ENCODE data around the gene FAM20C. TPM values are rescaled to one million over a fixed set of nuclear protein-coding genes. Genes with fewer than 3 reads are reported as not detected.

FAM20C gene
- total RNA-seq, 2 experiments from 2014 or later = not detected

- POLR2A ChIA-PET = no interaction called here
- Histone ChIP-seq H3K9me3 (ENCODE audit: low read length) (no peaks in the 10 kb centered on the region), H3K4me3 (ENCODE audit: low read depth, low read length, poor library complexity, severe bottlenecking) (no peak overlapping the region), H3K27ac (ENCODE audit: low read depth, low read length, poor library complexity, severe bottlenecking) (no peak overlapping the region), H3K4me1 (ENCODE audit: insufficient read depth, low read length, poor library complexity, severe bottlenecking) (no peaks in the 10 kb centered on the region), H3K36me3 (ENCODE audit: insufficient read depth, low read length) (no peaks in the 10 kb centered on the region), H2AFZ (ENCODE audit: low read length) (no peak overlapping the region), H3K79me2 (ENCODE audit: insufficient read depth, low read depth, low read length) (no peaks in the 10 kb centered on the region), H4K20me1 (ENCODE audit: insufficient read depth, low read length) (no peaks in the 10 kb centered on the region), H3K9me2 (ENCODE audit: insufficient read depth, low read length) (no peaks in the 10 kb centered on the region), H3K4me2 (ENCODE audit: low read length) (no peak overlapping the region)
- TF ChIP-seq EZH2phosphoT487 (IDR thresholded peaks at IDR 0.05; ENCODE audit: borderline replicate concordance, low read depth, low read length) (no peak), CTCF (conservative IDR thresholded peaks at IDR 0.05; ENCODE audit: low read length) (no peak)
- BruUV-seq (replicated peaks) = no TSS peak
- intact Hi-C loops (cut with micrococcal nuclease; ENCODE audit: unreplicated experiment) = no loop called here
- CTCF ChIA-PET (ENCODE audit: unreplicated experiment) = no interaction called here
- no peak for DNase-seq (ENCODE audit: low spot score)
These were observed 34.4 kb upstream of the FAM20C start for GRCh38 chr7:157771-158625.

- Histone ChIP-seq H3K4me1 (ENCODE audit: insufficient read depth, low read length, poor library complexity, severe bottlenecking) (no peaks in the 10 kb centered on the region), H3K79me2 (ENCODE audit: insufficient read depth, low read depth, low read length) (no peaks in the 10 kb centered on the region), H3K4me3 (ENCODE audit: low read depth, low read length, poor library complexity, severe bottlenecking) (no peak overlapping the region), H2AFZ (ENCODE audit: low read length) (no peak overlapping the region), H4K20me1 (ENCODE audit: insufficient read depth, low read length) (no peaks in the 10 kb centered on the region), H3K4me2 (ENCODE audit: low read length) (no peak overlapping the region), H3K36me3 (ENCODE audit: insufficient read depth, low read length) (no peaks in the 10 kb centered on the region), H3K9me2 (ENCODE audit: insufficient read depth, low read length) (no peaks in the 10 kb centered on the region), H3K9me3 (ENCODE audit: low read length) (no peaks in the 10 kb centered on the region), H3K27ac (ENCODE audit: low read depth, low read length, poor library complexity, severe bottlenecking) (no peak overlapping the region)
- no TSS peak for BruUV-seq (replicated peaks)
- TF ChIP-seq EZH2phosphoT487 (IDR thresholded peaks at IDR 0.05; ENCODE audit: borderline replicate concordance, low read depth, low read length) = no peak
- TF ChIP-seq CTCF (conservative IDR thresholded peaks at IDR 0.05; ENCODE audit: low read length) = no peak
- CTCF ChIA-PET (ENCODE audit: unreplicated experiment) = no interaction called here
- intact Hi-C loops (cut with micrococcal nuclease; ENCODE audit: unreplicated experiment) = no loop called here
- POLR2A ChIA-PET = no interaction called here
- no peak for DNase-seq (ENCODE audit: low spot score)
These were observed 33.6 kb upstream of the FAM20C start for GRCh38 chr7:158771-159170.
